CD4-positive, alpha-beta T cell treated with Interferon gamma for 1 hour (primary cell): ENCODE data around the gene ANG.
"Not testable (repeated sequence)": the region's sequence is repeated elsewhere in the genome, so short reads cannot be mapped to it uniquely, and the experiment has no call there.

ENCODE experiments used
- DNase-seq: peaks from one replicate; pipeline ENCODE4 v3.0.0-alpha.2; 2020

Gene ANG

DNA sequence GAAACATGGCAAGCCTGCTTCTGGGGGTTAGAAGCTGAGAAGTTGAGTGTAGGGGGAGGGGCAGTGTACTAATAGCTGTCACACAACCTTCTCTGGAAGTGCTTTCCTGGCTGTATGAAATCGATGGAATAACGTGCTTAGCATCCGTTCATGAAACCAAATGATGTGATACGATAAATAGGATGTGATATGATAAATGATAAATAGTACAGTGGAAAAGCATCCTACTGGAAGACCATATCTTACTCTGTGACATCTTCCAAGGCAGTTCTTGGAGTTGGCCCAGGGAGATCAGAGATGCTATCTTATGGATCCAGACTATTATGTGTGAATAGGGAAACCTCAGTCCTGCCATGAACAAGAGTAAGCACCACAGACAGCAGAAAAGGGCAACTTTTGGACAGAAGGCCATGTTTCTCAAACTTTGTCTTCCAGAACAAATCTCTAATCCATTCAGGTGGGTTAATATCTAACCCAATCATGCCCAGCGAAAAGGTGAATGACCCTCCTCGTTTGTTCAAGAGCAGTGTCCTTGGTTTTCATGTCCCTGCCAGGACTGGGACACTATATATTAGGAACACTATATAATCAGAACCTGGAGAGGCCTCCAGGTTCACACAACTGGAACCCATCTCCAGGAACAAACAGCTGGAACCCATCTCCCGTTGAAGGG, at the start of gene ANG:
ANG (plus strand) TSS at position 598 of the 673 bp plus-strand sequence. CDS start 4,801 bp downstream, outside the sequence.
- DNase-seq, result no peak

- no peak for DNase-seq
Observed at GRCh38 chr14:20641591-20641990, 47.0 kb upstream of the ANG start, which contains the start of gene OR6S1. Gene OR6S1, minus strand, starts transcription at chr14:20641691. Its CDS starts 0 bp downstream, at chr14:20641691.

GRCh38 chr14:20642182-20642581, 46.4 kb upstream of the ANG start:
- no peak for DNase-seq

DNA sequence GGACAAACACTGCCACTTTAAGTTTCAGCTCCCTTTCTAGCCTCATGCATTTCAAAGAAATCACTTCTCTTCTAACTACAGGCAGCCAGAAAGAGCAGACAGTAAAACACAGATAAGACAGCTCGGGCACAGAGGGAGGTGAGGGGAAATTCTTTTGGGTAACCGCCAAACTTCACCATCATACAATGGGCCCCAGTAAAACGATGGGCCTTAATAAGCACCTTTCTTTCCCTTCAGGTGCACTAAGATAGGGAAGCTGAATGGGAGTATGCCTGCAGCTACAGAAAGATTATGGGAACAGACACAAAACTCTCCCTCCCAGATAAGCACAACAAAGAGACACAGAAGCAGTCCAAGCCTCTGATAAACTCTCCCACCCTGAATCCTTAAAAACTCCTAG, 45.8 kb upstream of the ANG start:
- DNase-seq, result not testable (repeated sequence)

DNA sequence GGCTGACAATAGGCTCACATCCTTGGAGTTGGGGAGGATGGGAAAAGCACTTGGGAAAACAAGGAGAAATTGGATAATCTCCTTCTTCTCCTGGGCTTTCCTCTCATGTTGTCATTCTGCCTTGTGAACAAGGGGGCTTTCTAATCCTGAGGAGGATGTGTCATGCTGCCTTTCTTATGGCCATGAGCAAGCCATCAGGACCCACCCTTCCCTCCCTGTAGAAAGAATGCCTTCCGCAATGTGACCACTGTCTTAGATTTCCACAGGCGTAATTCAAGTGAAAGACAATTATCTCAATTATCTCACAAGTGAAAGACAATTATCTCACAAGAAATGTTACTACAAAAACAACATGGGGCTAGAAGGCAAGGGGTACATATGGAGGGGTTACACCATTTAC, 44.0 kb upstream of the ANG start:
- DNase-seq, result no peak

GRCh38 chr14:20645481-20645880, 43.1 kb upstream of the ANG start:
- no peak for DNase-seq

DNA sequence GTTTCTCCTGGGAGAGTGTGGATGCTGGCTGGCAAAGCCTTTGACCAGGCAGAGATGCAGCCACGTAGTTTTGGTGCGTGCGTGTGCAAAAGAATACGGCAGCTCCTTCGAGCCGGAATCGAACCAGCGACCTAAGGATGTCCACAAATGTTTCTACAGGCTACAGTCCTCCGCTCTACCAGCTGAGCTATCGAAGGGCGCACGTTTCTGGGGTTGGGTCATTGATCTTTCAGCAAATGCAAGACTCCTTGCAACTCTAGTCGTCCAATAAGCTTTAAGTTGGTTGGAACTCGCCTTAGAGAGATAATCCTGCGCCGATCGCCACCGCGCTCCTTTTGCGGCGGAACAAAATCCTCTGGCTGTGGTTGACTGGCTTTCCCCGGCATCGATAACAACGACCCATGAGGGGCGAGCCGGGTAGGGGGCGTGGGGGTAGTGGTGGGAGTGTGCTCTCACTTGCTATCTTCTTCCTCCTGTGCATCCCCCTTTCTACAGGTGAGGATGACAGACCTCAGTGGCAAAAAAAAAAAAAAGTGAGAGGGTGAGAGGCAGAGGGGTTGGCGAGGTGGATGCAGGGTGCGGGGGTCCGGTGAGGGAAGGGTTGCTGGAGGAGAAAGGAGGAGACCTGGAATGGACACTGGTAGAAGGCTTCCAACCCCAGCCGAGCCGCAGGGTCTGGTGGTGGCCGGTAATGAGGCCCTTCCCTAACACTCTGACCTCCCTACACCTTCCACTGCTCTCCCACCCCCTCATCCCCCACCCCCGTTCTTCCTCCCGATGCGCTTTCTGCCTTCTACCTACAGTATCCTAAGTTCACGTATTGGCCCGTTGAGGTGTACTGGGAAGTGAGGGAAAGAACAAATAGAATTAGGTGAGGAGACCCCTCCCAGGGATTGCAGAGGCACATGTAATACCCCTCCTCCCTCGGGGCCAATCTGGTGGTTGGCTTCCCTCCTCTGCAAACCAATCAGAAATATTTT, 35.3 kb upstream of the ANG start:
- DNase-seq, result peak; percentile 50

DNA sequence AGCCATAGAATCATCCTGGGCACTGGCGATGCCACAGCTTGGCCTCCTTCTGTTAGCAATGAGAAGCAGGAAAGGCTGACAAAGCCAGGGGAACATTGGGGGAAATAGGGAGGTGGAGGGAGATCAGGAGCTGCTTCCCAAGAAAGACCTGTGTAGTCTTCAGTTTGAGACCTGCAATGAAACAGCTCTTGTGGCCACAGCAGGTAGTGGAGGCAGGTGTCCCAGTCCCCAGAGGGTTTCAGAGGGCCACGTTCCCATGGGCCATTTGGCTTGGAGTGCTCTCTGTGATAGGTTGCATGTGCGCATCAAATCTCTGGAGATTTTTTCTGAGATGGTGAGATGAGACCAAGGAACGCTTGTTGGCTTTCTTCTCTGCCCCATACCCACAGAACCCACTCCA, 32.7 kb upstream of the ANG start:
- no peak for DNase-seq

- DNase-seq, result no peak
Observed at GRCh38 chr14:20656274-20656673, 32.3 kb upstream of the ANG start.

DNA sequence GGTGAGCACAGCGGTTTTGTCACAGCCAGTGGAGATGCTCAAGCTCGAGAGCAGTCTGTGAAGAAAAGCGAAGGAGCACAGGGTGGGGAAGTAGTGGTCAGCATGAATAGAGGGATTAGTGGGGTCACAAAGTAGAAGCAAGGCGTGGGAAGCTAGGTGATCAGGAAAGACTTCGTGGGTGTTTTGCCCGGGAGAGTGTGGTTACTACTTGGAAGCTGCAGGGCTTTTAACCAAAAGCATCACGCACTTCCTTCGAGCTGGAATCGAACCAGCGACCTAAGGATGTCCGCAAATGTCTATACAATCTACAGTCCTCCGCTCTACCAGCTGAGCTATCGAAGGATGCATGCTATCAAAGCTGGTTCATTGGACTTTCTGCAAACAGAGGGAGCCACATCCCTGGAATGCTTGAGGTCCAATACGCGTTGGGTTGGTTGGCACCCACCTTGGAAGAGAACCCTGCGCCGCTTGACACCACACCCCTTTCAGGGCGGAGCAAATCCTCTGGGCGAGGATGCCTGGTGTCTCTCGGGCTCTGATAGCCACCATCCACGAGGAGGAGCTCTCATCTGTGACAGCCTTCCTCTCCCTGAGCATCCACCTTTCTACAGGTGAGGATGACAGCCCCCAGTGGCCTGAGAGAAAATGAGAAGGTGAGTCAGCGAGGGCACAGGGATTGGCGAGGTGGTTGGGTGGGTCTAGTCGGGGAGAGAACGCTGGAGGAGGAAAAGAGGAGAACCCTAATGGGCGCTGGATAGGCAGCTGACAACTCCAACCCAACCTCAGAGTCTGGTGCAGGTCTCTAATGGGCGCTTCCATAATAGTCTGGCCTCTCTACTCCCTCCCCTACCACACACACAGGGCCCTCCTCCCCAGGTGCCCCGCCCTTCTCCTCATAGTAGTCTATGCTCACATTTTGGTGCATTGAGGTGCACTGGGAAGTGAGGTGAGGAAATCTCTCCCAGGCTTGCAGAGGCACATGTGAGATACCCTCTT, 31.1 kb upstream of the ANG start:
- DNase-seq, result no peak

DNA sequence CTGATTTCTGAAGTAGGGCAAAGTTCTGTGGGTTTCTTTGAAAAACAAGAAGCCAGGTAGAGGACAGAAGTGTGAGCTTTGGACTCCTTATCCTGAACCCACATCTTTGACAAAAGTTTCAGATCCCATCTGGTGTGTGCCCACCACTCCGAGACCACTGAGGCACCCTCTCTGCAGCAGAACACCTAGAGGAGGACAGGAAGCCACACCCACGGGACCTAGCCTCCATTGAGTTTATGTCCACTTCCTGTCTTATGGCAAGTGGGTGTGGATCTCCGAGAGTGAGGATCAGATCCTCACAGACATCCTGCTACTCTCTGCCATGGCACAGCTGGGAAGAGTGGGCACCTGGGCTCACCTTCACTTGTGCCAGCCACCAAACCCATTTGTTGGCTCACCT, 30.3 kb upstream of the ANG start:
- DNase-seq, result no peak

DNA sequence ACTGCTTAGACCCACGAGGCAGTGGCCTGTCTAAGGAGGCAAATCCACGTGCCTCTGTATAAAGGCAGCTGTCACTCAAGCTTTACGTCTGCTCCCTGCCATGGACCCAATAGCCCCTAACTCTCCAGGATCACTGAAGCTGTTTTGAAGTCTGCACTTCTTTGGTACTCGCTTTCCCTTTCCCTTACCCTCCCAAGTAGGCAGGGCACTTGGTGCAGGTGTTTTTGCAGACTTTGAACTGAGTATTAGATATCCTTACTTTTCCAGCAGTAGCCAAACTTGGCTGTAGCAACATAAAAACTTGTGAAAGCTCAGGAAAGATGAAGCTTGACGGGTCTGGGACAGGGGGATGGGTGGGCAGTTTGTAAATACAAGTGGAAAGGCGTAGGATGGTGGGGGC, 29.2 kb upstream of the ANG start:
- no peak for DNase-seq

DNA sequence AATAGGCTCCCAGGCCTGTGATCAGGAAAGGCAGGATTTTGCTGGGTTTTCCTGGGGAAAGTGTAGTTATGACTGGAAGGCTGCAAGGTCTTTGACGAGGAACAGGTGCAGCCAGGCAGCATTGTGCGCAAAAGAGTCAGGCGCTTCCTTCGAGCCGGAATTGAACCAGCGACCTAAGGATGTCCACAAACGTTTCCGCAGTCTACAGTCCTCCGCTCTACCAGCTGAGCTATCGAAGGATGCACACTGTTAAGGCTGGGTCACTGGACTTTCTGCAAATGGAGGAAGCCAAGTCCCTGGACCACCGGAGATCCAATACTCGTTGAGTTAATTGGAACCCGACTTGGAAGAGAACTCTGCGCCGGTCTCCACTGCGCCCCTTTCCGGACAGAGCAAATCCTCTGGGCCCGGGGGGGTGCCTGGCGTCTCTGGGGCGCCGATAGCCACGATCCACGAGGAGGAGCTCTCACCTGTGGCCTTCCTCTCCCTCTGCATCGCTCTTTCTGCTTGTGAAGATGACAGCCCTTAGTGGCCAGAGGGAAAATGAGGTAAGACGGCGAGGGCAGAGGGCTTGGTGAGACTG, 28.7 kb upstream of the ANG start:
- DNase-seq, result no peak

DNA sequence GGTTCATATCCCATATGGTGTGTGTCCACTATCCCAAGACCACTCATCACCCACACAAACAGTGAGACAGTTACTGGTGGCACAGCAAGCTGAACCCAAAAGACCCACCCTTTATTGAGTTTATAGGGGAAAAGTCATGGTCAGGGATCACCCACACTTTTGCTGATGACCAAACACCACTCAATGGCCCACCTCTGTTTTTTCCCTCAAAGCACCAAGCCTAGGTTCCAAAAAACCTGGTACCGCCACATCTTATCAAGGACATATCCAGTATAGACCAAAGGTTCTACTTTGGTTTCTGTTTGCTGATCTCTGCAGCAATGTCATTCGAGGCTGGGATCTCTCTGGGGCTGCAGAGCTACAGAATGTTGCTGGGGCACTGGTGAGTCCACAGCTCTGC, 27.4 kb upstream of the ANG start:
- DNase-seq, result no peak

GRCh38 chr14:20662968-20663732, 25.4 kb upstream of the ANG start:
- peak; percentile 87 for DNase-seq

DNA sequence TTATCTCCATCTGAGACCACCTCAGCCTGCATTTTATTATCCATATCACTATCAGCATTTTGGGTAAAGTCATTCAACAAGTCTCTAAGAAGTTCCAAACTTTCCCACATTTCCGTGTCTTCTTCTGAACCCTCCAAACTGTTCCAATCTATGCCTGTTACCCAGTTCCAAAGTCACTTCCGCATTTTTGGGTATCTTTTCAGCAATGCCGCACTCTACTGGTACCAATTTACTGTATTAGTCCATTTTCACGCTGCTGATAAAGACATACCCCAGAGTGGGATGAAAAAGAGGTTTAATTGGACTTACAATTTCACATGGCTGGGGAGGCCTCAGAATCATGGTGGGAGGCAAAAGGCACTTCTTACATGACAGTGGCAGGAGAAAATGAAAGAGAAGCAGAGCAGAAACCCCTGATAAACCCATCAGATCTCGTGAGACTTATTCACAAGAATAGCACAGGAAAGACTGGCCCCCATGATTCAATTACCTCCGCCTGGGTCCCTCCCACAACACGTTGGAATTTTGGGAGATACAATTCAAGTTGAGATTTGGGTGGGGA, 22.1 kb upstream of the ANG start:
- not testable (repeated sequence) for DNase-seq

- no peak for DNase-seq
Observed at GRCh38 chr14:20667957-20668356, 20.6 kb upstream of the ANG start.

DNA sequence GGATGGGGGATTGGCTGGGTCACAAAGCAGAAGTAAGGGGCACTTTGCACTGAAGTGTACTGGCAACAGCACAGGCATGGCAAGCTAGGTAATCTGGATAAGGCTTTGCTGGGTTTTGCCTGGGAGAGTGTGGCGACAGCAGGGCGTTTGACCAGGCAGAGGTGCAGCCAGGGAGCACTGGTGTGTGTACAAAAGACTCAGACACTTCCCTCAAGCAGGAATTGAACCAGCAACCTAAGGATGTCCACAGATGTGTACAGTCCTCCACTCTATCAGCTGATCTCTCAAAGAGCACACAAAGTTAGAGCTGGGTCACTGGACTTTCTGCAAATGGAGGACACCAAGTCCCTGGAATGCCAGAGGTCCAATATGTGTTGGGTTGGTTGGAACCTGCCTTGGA, 19.6 kb upstream of the ANG start:
- no peak for DNase-seq

- DNase-seq, result no peak
Observed at GRCh38 chr14:20671597-20672283, 16.8 kb upstream of the ANG start.

GRCh38 chr14:20675669-20676068, 12.9 kb upstream of the ANG start:
- DNase-seq, result no peak

DNA sequence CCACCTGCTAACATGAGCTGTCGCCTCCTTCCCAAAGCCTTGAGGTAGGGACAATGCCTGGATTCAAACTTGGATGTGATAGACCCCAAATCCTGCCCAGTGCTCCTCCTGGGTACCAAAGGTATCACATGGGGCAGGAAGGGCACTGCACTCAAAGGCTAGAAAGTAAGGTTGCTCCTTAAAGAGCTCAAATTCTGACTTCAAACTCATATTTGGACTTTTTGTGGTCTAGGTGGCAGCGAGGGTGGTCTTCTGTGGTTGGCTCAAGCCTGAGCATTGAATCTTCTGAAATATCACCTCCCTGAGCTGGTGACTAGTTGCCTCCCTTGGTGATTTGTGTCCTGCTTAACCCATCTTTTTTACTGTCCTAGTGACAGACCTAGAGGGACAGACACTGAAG, 12.5 kb upstream of the ANG start:
- DNase-seq, result no peak
